H1 (cell line): ENCODE data around the gene SMAP2. TPM values are rescaled to one million over a fixed set of nuclear protein-coding genes. Genes with fewer than 3 reads are reported as not detected.

Source experiments
- CTCF ChIA-PET: fragments of 300-600 bp; sonication (Branson Sonifier 250); formaldehyde crosslinking; loops from one replicate; lab custom pipeline; 2021; ENCODE audit not compliant: partially characterized antibody; lab: Charles Lee
- POLR2A ChIA-PET: fragments of 300-600 bp; sonication (Branson Sonifier 250); formaldehyde crosslinking; loops from one replicate; lab custom pipeline; 2021; ENCODE audit warnings: inconsistent platforms; ENCODE audit not compliant: partially characterized antibody; lab: Charles Lee
- DNase-seq, 2 experiments: peaks; one replicate each; pipeline versions ENCODE4 v3.0.0 to v3.0.0-alpha.2; 2010 to 2022; ENCODE audit warnings: low spot score in 2 of 2, low read depth in 1 of 2, mixed read lengths in 1 of 2
- FAIRE-seq: peaks from 2 replicates; lab custom pipeline; 2011; peaks lifted over from hg19 to GRCh38; lab: Jason Lieb, UNC
- H2AFZ ChIP-seq: 2 replicates; pipeline ENCODE4 v1.8.1; 2012; ENCODE audit warnings: low read length, inconsistent platforms
- H2AK5ac ChIP-seq: 2 replicates; pipeline ENCODE4 v1.6.1; 2013; ENCODE audit warnings: low read depth, low read length
- H2BK120ac ChIP-seq: replicated peaks from 2 replicates; pipeline ENCODE3; 2013; ENCODE audit warnings: low read depth, low read length, inconsistent platforms
- H2BK12ac ChIP-seq: 2 replicates; pipeline ENCODE4 v1.6.1; 2013; ENCODE audit warnings: low read depth, low read length
- H2BK15ac ChIP-seq: 2 replicates; pipeline ENCODE4 v1.6.1; 2013; ENCODE audit warnings: low read length
- H2BK20ac ChIP-seq: 2 replicates; pipeline ENCODE4 v1.6.1; 2013; ENCODE audit warnings: low read length
- H2BK5ac ChIP-seq: 2 replicates; pipeline ENCODE4 v1.6.1; 2013; ENCODE audit warnings: low read depth, low read length
- H3K14ac ChIP-seq: 2 replicates; pipeline ENCODE4 v1.6.1; 2013; ENCODE audit warnings: inconsistent platforms; ENCODE audit not compliant: insufficient read length
- H3K18ac ChIP-seq: 2 replicates; pipeline ENCODE4 v1.6.1; 2013; ENCODE audit warnings: low read length; ENCODE audit errors: extremely low read depth
- H3K23ac ChIP-seq: 2 replicates; pipeline ENCODE4 v1.6.1; 2013; ENCODE audit warnings: inconsistent platforms; ENCODE audit not compliant: insufficient read length
- H3K23me2 ChIP-seq: 2 replicates; pipeline ENCODE4 v1.6.1; 2013; ENCODE audit warnings: low read depth, low read length
- H3K27ac ChIP-seq: 2 replicates; pipeline ENCODE4 v1.6.1; 2011; ENCODE audit warnings: low read depth, low read length, inconsistent platforms
- H3K27me3 ChIP-seq, 4 experiments: replicated peaks in 1 of 4; 1 replicate in 1 of 4; 2 replicates in 3 of 4; pipeline versions ENCODE4 v1.6.1 to v1.8.1; 2011 to 2013; ENCODE audit warnings: low read length in 3 of 4, mild to moderate bottlenecking in 3 of 4, inconsistent platforms in 2 of 4, mixed read lengths in 2 of 4, moderate library complexity in 1 of 4; ENCODE audit not compliant: control insufficient read depth in 3 of 4, insufficient read depth in 3 of 4; ENCODE audit errors: extremely low read depth in 1 of 4
- H3K36me3 ChIP-seq, 4 experiments: 2 replicates each; pipeline versions ENCODE4 v1.6.1 to v1.8.1; 2011 to 2013; ENCODE audit warnings: mild to moderate bottlenecking in 4 of 4, low read length in 3 of 4, moderate library complexity in 2 of 4, control low read depth in 1 of 4, inconsistent platforms in 1 of 4; ENCODE audit not compliant: insufficient read depth in 4 of 4, control insufficient read depth in 2 of 4
- H3K4ac ChIP-seq: replicated peaks from 2 replicates; pipeline ENCODE3; 2013; ENCODE audit warnings: low read length, low read depth, mixed read lengths, inconsistent platforms; ENCODE audit not compliant: insufficient read length
- H3K4me1 ChIP-seq, 4 experiments: replicated peaks in 1 of 4; 1 replicate in 1 of 4; 2 replicates in 3 of 4; pipeline versions ENCODE4 v1.6.1 to v1.8.1; 2011 to 2013; ENCODE audit warnings: low read length in 3 of 4, inconsistent platforms in 2 of 4, mixed read lengths in 1 of 4; ENCODE audit not compliant: insufficient read depth in 4 of 4, control insufficient read depth in 3 of 4
- H3K4me2 ChIP-seq, 2 experiments: 2 replicates each; pipeline versions ENCODE4 v1.6.1 to v1.8.1; 2011 to 2013; ENCODE audit warnings: low read depth in 2 of 2, low read length in 2 of 2, control low read depth in 1 of 2, inconsistent platforms in 1 of 2, mild to moderate bottlenecking in 1 of 2; ENCODE audit not compliant: insufficient read depth in 1 of 2
- H3K4me3 ChIP-seq, 4 experiments: fragments of 200-600, 300-600 bp in 1 of 4; sonication (generic), shearing (Covaris generic), sonication (Bioruptor Twin) in 1 of 4; 2 replicates each; pipeline versions ENCODE4 v1.5.1 to v1.8.1; 2011 to 2016; ENCODE audit warnings: low read length in 4 of 4, low read depth in 3 of 4, control low read depth in 2 of 4, inconsistent platforms in 2 of 4, mild to moderate bottlenecking in 2 of 4, mixed read lengths in 1 of 4, moderate library complexity in 1 of 4; ENCODE audit not compliant: insufficient read depth in 2 of 4; ENCODE audit errors: extremely low read depth in 1 of 4
- H3K56ac ChIP-seq: replicated peaks from 2 replicates; pipeline ENCODE3; 2013; ENCODE audit warnings: low read depth, mild to moderate bottlenecking, mixed read lengths, low read length, inconsistent platforms; ENCODE audit not compliant: insufficient read length
- H3K79me1 ChIP-seq: 2 replicates; pipeline ENCODE4 v1.6.1; 2013; ENCODE audit warnings: low read depth, low read length, control low read depth
- H3K79me2 ChIP-seq, 2 experiments: 2 replicates each; pipeline versions ENCODE4 v1.6.1 to v1.8.1; 2012 to 2013; ENCODE audit warnings: low read length in 2 of 2, mild to moderate bottlenecking in 2 of 2, inconsistent platforms in 1 of 2; ENCODE audit not compliant: insufficient read depth in 2 of 2, control insufficient read depth in 1 of 2
- H3K9ac ChIP-seq, 4 experiments: replicated peaks in 1 of 4; 1 replicate in 1 of 4; 2 replicates in 3 of 4; pipeline versions ENCODE4 v1.6.1 to v1.8.1; 2011 to 2013; ENCODE audit warnings: low read depth in 3 of 4, low read length in 3 of 4, control low read depth in 2 of 4, mild to moderate bottlenecking in 2 of 4, moderate library complexity in 2 of 4, inconsistent platforms in 1 of 4; ENCODE audit errors: extremely low read depth in 1 of 4
- H3K9me3 ChIP-seq, 2 experiments: 2 replicates each; pipeline versions ENCODE4 v1.6.1 to v1.8.1; 2012 to 2013; ENCODE audit warnings: mild to moderate bottlenecking in 2 of 2, moderate library complexity in 2 of 2, control low read depth in 1 of 2, inconsistent platforms in 1 of 2, low read depth in 1 of 2, low read length in 1 of 2, mixed read lengths in 1 of 2; ENCODE audit not compliant: insufficient read depth in 2 of 2
- H4K20me1 ChIP-seq, 2 experiments: replicated peaks in 1 of 2; 2 replicates each; pipeline versions ENCODE3 to v1.8.1; 2011 to 2013; ENCODE audit warnings: inconsistent platforms in 2 of 2, low read length in 2 of 2, mild to moderate bottlenecking in 1 of 2; ENCODE audit not compliant: insufficient read depth in 2 of 2, control insufficient read depth in 1 of 2
- H4K5ac ChIP-seq: 2 replicates; pipeline ENCODE4 v1.6.1; 2013; ENCODE audit warnings: low read length, low read depth, mixed read lengths, inconsistent platforms; ENCODE audit not compliant: insufficient read length
- H4K8ac ChIP-seq: 2 replicates; pipeline ENCODE4 v1.8.0; 2013; ENCODE audit warnings: mild to moderate bottlenecking, moderate library complexity, low read length, inconsistent platforms; ENCODE audit not compliant: insufficient read depth; ENCODE audit errors: extremely low read depth
- H4K91ac ChIP-seq: replicated peaks from 2 replicates; pipeline ENCODE3; 2013; ENCODE audit warnings: low read length, mixed read lengths, inconsistent platforms; ENCODE audit not compliant: insufficient read length
- ASH2L ChIP-seq: fragments of 200-600, 300-600 bp; sonication (generic); IDR thresholded peaks from one replicate; pipeline ENCODE4 v1.7.1; 2017; ENCODE audit warnings: low read length
- BCL11A ChIP-seq, 2 experiments: IDR thresholded peaks; one replicate each; pipeline ENCODE4 v1.6.1; 2011; ENCODE audit warnings: low read depth in 2 of 2, low read length in 2 of 2, mild to moderate bottlenecking in 2 of 2
- POU5F1 ChIP-seq: IDR thresholded peaks from 2 replicates; pipeline ENCODE4 v1.6.1; 2011; ENCODE audit warnings: low read depth, mild to moderate bottlenecking, low read length, moderate library complexity
- WGBS, 2 experiments: shearing (Covaris generic) in 1 of 2; methylation state at CpG; one replicate each; pipeline versions ENCODE4 v1.1.6 to v1.1.7; 2013 to 2015; ENCODE audit warnings: low lambda C conversion rate in 2 of 2, mixed read lengths in 2 of 2, inconsistent platforms in 1 of 2, low coverage in 1 of 2, missing lambda C conversion rate in 1 of 2; ENCODE audit not compliant: insufficient replicate concordance in 2 of 2, insufficient coverage in 1 of 2, insufficient read length in 1 of 2; ENCODE audit errors: extremely low coverage in 1 of 2, missing lambda C conversion rate in 1 of 2; 5-methylcytosine and 5-hydroxymethylcytosine counted together
- polyA plus RNA-seq, 7 experiments: library from polyadenylated mRNA; depleted of rRNA in 3 of 7; stranded (reverse) in 5 of 7; unstranded in 2 of 7; fragments of >200 nt in 5 of 7; fragments of 200-250 nt in 2 of 7; gene quantifications; 1 replicate in 5 of 7; 2 replicates in 1 of 7; 4 replicates in 1 of 7; pipeline versions ENCODE4 v1.2.1 to v1.2.3, GENCODE V29; 2011 to 2013; ENCODE audit warnings: missing spikeins in 2 of 7, mixed read lengths in 2 of 7
- total RNA-seq: library from RNA; stranded (reverse); fragmentation: NEBNext Ultra II Directional; extraction: Animal tissue kit (Norgen Biotek cat#: 25700); gene quantifications from 2 replicates; pipeline ENCODE4 v1.2.1, GENCODE V29; 2021

The SMAP2 gene
- total and polyA plus RNA-seq, 2 of the 8 experiments (the other 6 are each of a cell fraction or from before 2014, with no cell fraction given) = 4.3 to 5.5 TPM

DNA sequence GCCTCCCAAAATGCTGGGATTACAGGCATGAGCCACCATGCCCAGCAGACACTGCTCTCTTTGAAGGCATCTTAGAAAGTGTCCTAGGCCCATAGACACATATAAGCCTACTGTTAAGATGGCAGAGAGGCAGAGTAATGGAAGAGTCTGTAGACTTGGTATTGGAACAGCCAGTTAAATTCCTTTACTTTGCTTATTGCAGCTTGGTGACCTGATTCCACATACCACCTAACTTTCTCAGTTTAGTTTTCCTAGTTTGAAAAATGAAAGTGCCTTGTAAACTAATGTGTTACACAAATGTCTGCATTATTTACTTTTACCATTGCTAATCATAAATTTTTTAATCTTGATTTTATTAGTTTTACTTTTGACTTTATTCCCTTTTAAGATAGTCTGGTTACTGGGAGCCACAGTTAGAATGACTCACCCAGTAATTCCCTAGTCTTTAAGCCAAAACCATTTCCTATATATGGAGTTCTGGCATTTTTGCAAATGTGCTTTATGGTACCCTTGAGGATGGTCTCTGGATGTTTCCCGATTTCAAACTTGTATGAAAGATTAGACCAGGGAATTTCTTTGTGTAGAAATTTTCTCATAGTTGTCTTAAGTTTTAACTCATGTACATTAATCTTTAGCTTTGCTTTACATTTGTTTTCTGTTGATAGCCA, 6.4 kb downstream of the SMAP2 start:
- H2BK5ac ChIP-seq = no peak overlapping the region
- H3K27me3 ChIP-seq = no peaks in the 10 kb centered on the region
- no peak overlapping the region for H3K9ac ChIP-seq
- no peaks in the 10 kb centered on the region for H4K20me1 ChIP-seq
- H3K4me2 ChIP-seq = no peak overlapping the region
- H3K4me1 ChIP-seq = peaks cover 0 to 3% (median under 1%) of the 10 kb centered on the region in 4 experiments; a peak in 1 of 7 replicates
- no peaks in the 10 kb centered on the region for H3K9me3 ChIP-seq
- no peak overlapping the region for H2AFZ ChIP-seq
- no peak overlapping the region for H2BK15ac ChIP-seq
- no peak overlapping the region for H2BK120ac ChIP-seq
- no peak for FAIRE-seq
- no peak overlapping the region for H3K27ac ChIP-seq
- no peaks in the 10 kb centered on the region for H3K36me3 ChIP-seq
- no peak overlapping the region for H2BK12ac ChIP-seq
- no peak overlapping the region for H2BK20ac ChIP-seq
- H3K79me1 ChIP-seq = no peaks in the 10 kb centered on the region
- H3K79me2 ChIP-seq = no peaks in the 10 kb centered on the region; a peak in 1 of 4 replicates
- CTCF ChIA-PET = interaction anchor here (2.7 kb wide), 1 partner anchor 64 kb away, joined by 7 read pairs; the partner anchor contains the start of gene COL9A2
- no peak overlapping the region for H4K91ac ChIP-seq
- no peak overlapping the region for H3K56ac ChIP-seq
- no peak overlapping the region for H3K18ac ChIP-seq
- POLR2A ChIA-PET = no interaction called here
- H3K4me3 ChIP-seq = no peak overlapping the region
- H3K23ac ChIP-seq = no peak overlapping the region
- DNase-seq = no peak
- H3K4ac ChIP-seq = no peak overlapping the region
- H4K8ac ChIP-seq = no peak overlapping the region
- H4K5ac ChIP-seq = no peak overlapping the region
- WGBS, 2 experiments = 24% methylated on average over 1 of the region's 1 CpG; no CpG with 5 or more reads in 1 of the 2 experiments
- H3K14ac ChIP-seq = no peak overlapping the region
- H3K23me2 ChIP-seq = no peaks in the 10 kb centered on the region; the same call in 1 of the 2 replicates
- no peak overlapping the region for H2AK5ac ChIP-seq
- TF ChIP-seq ASH2L (no peak), POU5F1 (no peak), BCL11A (IDR thresholded peaks at IDR 0.05; ENCODE audit: low read depth in 2 of 2, low read length in 2 of 2) (no peak)
